ENCODE measurements around the gene CCDC91. TPM values are rescaled to one million over a fixed set of nuclear protein-coding genes. Genes with fewer than 3 reads are reported as not detected.
"Not testable (repeated sequence)": the region's sequence is repeated elsewhere in the genome, so short reads cannot be mapped to it uniquely, and the experiment has no call there.

Gene CCDC91
- total RNA-seq, 6 experiments from 2014 or later, result 10.0 to 21.5 (median 13.9) TPM

DNA sequence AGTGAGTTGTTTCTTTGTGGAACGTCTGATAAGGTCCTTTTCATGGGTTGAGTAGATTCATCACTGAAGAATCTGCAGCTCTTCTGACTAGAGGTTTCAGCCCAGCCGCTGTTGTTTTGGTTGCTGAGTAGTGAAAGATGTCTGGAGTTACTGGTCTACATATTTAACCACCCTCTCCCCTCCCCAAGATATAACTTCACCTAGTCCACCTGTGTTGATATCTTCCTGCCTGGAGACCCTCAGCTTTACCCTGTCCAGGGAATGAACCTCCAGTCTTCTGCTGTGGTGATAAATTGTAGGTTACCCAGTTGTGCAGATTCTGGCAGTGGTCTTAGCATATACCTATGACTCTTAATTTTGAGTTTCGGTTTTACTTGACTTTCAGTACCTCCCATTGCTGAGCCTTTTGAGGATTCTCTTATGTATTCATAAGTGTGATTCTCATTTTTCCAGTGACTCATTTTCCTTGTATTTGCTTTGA, 62.9 kb downstream of the CCDC91 start:
- Histone ChIP-seq H3K36me3 (no peaks in the 10 kb centered on the region), H3K9me3 (no peaks in the 10 kb centered on the region), H3K27ac (no peak overlapping the region), H3K4me3 (no peak overlapping the region), H3K4me1 (no peaks in the 10 kb centered on the region), H3K27me3 (no peaks in the 10 kb centered on the region)
- intact Hi-C loops (cut with DNase I), result no loop called here
- DNase-seq (no peak), ATAC-seq (no peak)
- TF ChIP-seq, protein P1, sequence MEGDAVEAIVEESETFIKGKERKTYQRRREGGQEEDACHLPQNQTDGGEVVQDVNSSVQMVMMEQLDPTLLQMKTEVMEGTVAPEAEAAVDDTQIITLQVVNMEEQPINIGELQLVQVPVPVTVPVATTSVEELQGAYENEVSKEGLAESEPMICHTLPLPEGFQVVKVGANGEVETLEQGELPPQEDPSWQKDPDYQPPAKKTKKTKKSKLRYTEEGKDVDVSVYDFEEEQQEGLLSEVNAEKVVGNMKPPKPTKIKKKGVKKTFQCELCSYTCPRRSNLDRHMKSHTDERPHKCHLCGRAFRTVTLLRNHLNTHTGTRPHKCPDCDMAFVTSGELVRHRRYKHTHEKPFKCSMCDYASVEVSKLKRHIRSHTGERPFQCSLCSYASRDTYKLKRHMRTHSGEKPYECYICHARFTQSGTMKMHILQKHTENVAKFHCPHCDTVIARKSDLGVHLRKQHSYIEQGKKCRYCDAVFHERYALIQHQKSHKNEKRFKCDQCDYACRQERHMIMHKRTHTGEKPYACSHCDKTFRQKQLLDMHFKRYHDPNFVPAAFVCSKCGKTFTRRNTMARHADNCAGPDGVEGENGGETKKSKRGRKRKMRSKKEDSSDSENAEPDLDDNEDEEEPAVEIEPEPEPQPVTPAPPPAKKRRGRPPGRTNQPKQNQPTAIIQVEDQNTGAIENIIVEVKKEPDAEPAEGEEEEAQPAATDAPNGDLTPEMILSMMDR (IDR thresholded peaks at IDR 0.05), result no peak
- no peak for TF ChIP-seq POLR2A (IDR thresholded peaks at IDR 0.05)
- WGBS (ENCODE audit: insufficient coverage, low coverage, low lambda C conversion rate, missing lambda C conversion rate), result 56% methylated on average over 3 of the region's 3 CpGs

DNA sequence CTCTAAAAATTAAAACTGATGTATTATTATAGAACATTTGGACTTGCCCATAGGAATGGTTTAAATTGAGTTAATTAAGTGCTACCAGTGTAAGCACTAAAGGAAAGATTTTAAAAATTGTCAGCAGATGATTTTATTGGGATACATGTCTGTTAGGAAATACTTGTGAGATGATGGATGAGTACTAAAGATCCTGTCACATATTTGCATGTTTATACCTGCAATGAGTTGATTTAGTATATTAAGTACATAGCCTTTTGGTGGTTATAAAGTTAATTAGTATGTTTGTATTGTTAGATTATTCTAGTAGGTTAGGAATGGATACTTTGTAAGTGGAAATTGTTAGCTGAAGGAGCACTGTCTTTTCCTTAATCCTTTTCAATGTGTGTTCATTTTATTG, 67.2 kb downstream of the CCDC91 start:
- DNase-seq (no peak), ATAC-seq (no peak)
- intact Hi-C loops (cut with DNase I), result no loop called here
- H3K27me3 ChIP-seq, result no peaks in the 10 kb centered on the region
- TF ChIP-seq, protein P1 (IDR thresholded peaks at IDR 0.05), result no peak
- TF ChIP-seq POLR2A (IDR thresholded peaks at IDR 0.05), result no peak
- H3K4me3 ChIP-seq, result no peak overlapping the region
- H3K9me3 ChIP-seq, result no peaks in the 10 kb centered on the region
- peaks cover 0 to 4% (median 0%) of the 10 kb centered on the region in 4 donors for H3K36me3 ChIP-seq
- no peak overlapping the region for H3K27ac ChIP-seq
- H3K4me1 ChIP-seq, result no peaks in the 10 kb centered on the region

DNA sequence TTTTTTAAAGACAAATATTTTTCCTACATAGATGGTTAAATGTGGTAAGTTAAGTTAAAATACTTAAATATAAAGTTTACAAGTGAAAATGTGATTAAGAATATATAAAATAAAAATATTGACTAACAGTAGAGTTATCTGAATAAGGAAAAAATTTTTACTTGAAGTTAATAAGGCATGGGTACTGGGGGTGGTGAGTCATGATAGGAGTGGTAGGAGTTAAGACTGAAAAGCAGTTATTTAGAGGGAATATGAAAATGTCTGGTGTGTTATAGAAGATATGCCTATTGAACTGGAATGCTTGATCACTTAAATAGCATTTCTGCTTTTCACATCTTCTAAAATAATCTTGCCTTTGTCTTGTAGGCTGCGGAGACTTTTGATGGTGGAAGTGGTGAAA, 68.7 kb downstream of the CCDC91 start:
- Histone ChIP-seq H3K36me3 (peaks cover 0 to 4% (median 0%) of the 10 kb centered on the region in 4 donors), H3K4me3 (no peak overlapping the region), H3K4me1 (no peaks in the 10 kb centered on the region), H3K27ac (no peak overlapping the region), H3K9me3 (no peaks in the 10 kb centered on the region), H3K27me3 (no peaks in the 10 kb centered on the region)
- 100% methylated on average over 1 of the region's 1 CpG for WGBS (ENCODE audit: insufficient coverage, low coverage, low lambda C conversion rate, missing lambda C conversion rate)
- TF ChIP-seq, protein P1 (IDR thresholded peaks at IDR 0.05), result no peak
- TF ChIP-seq POLR2A (IDR thresholded peaks at IDR 0.05), result no peak
- no peak for ATAC-seq
- no peak for DNase-seq
- intact Hi-C loops (cut with DNase I), result no loop called here

DNA sequence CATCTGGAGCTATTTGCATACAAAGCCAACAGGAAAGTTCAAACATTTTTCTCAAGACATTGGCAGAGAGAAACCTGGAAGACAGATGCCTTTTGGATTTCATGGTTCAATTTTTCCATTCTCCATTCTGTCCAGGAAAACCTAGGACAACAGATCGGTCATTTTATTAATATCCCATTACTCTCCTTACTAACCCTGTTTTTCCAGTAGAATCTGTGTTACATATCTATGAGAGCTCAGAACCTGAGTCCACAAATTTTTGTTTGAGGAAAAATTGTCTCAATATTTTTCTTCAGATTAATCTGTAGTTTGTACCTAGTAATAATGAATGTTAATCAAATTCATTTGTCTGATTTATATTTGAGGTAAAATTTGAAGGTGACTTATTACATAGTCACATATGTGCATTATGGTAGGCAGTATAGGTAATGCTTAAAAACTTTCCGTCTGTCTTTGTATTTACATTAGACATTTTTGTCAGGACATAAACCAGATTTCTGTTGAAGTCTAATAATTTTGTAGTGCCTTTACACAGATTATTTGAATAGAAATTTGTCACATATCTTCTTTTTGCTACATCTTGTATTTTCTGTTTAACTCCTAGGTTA, 75.3 kb downstream of the CCDC91 start:
- intact Hi-C loops (cut with DNase I), result no loop called here
- Histone ChIP-seq H3K27me3 (no peaks in the 10 kb centered on the region), H3K9me3 (no peaks in the 10 kb centered on the region), H3K4me1 (no peaks in the 10 kb centered on the region), H3K27ac (no peak overlapping the region), H3K4me3 (no peak overlapping the region), H3K36me3 (no peaks in the 10 kb centered on the region)
- no peak for DNase-seq
- WGBS (ENCODE audit: insufficient coverage, low coverage, low lambda C conversion rate, missing lambda C conversion rate), result 97% methylated on average over 2 of the region's 2 CpGs
- no peak for ATAC-seq
- TF ChIP-seq POLR2A (IDR thresholded peaks at IDR 0.05), result no peak
- TF ChIP-seq, protein P1 (IDR thresholded peaks at IDR 0.05), result no peak

DNA sequence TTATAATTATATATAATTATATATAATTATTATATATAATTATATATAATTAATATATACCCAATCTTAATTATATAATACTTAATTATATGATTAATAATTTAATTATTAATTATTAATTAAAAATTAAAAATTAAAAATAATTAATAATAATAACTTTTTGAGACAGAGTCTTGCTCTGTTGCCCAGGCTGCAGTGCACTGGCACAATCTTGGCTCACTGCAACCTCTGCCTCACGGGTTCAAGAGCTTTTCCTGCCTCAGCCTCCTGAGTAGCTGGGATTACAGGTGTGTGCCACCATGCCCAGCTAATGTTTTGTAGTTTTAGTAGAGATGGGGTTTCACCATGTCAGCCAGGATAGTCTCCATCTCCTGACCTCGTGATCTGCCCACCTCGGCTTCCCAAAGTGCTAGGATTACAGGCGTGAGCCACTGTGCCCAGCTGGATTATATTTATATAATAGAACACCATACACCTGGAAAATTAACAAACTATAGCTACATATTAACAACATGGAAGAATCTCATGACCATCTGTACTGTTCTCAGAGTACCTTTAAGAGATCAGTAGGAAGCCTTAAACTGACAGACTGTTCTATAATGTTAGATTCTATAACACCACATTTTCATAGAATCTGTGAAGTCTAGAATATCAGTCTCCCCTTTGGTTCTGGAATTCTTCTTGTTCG, 77.8 kb downstream of the CCDC91 start:
- ATAC-seq, result not testable (repeated sequence)

More for the DNA sequence above, 77.8 kb downstream of the CCDC91 start:
- DNase-seq; intact Hi-C loops (cut with DNase I); H3K9me3 ChIP-seq; H3K4me3 ChIP-seq; H3K4me1 ChIP-seq; H3K27ac ChIP-seq; H3K36me3 ChIP-seq; H3K27me3 ChIP-seq: not testable (repeated sequence)
- WGBS (ENCODE audit: insufficient coverage, low coverage, low lambda C conversion rate, missing lambda C conversion rate), result 93% methylated on average over 5 of the region's 5 CpGs
